GM19455 (cell line): ENCODE data around the gene POLH.
"Not testable (repeated sequence)": the region's sequence is repeated elsewhere in the genome, so short reads cannot be mapped to it uniquely, and the experiment has no call there.

ENCODE experiments used
- ATAC-seq: cut with Tn5 transposase; IDR thresholded peaks from one replicate; pipeline ENCODE4 v1.9.1; 2021; ENCODE audit not compliant: unreplicated experiment

Gene POLH

GRCh38 chr6:43629505-43630300 is 53.7 kb downstream of the POLH start:
- ATAC-seq: peak; percentile 70

GRCh38 chr6:43630980-43631619 is 55.1 kb downstream of the POLH start:
- no peak for ATAC-seq

GRCh38 chr6:43633002-43633401 is 57.0 kb downstream of the POLH start:
- not testable (repeated sequence) for ATAC-seq

- ATAC-seq: no peak
These were observed 58.8 kb downstream of the POLH start for GRCh38 chr6:43634702-43635303.

GRCh38 chr6:43635387-43636307 is 59.7 kb downstream of the POLH start, which contains the start of gene MAD2L1BP:
Gene MAD2L1BP (plus strand): TSS chr6:43635840. CDS start chr6:43635876, 36 bp downstream.
- ATAC-seq: peak; percentile 85

GRCh38 chr6:43636308-43636659 is 60.3 kb downstream of the POLH start:
- ATAC-seq: peak; percentile 12

- no peak for ATAC-seq
These were observed 64.2 kb downstream of the POLH start for GRCh38 chr6:43639984-43640800.

GRCh38 chr6:43644940-43645612 is 69.1 kb downstream of the POLH start, which contains the start of gene RSPH9:
Gene RSPH9 (plus strand): TSS chr6:43645036. CDS start chr6:43645099, 63 bp downstream.
- ATAC-seq: peak; percentile 59

GRCh38 chr6:43645613-43645964 is 69.6 kb downstream of the POLH start:
- ATAC-seq: no peak

- no peak for ATAC-seq
These were observed 71.6 kb downstream of the POLH start for GRCh38 chr6:43647613-43648012.

GRCh38 chr6:43648248-43648647 is 72.3 kb downstream of the POLH start:
- ATAC-seq: no peak

- not testable (repeated sequence) for ATAC-seq
These were observed 76.8 kb downstream of the POLH start for GRCh38 chr6:43652822-43653221.

- no peak for ATAC-seq
These were observed 81.3 kb downstream of the POLH start for GRCh38 chr6:43657221-43657802.

GRCh38 chr6:43658161-43658560 is 82.2 kb downstream of the POLH start:
- no peak for ATAC-seq

GRCh38 chr6:43662948-43663347 is 87.0 kb downstream of the POLH start:
- not testable (repeated sequence) for ATAC-seq
